ENCODE results near the gene ZNF513. TPM values are rescaled to one million over a fixed set of nuclear protein-coding genes. Genes with fewer than 3 reads are reported as not detected.

Gene ZNF513
- total and polyA plus RNA-seq, 4 donors = 6.3 to 35.3 (median 24.5) TPM

DNA sequence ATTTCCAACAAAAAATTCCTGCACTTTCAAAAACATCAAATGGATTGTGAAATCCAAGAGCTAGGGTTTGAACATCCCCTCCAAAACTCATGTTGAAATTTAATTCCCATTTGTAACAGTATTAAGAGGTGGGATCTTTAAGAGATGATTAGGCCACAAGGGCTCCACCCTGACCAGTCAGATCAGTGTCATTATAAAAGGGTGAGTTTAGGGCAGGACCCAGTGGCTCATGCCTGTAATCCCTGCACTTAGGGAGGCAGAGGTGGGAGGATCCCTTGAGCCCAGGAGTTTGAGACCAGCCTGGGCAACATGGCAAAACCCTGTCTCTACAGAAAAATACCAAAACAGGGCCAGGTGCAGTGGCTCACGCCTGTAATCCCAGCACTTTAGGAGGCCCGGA lies 32.9 kb downstream of the ZNF513 start:
- Histone ChIP-seq H3K27ac (ENCODE audit: low read depth, low read length) (no peak overlapping the region), H3K4me3 (ENCODE audit: low read depth, low read length) (no peak overlapping the region), H3K36me3 (ENCODE audit: control insufficient read depth, insufficient read depth, low read length) (peaks cover 9% of the 10 kb centered on the region), H3K4me1 (ENCODE audit: control insufficient read depth, insufficient read depth, low read length) (no peaks in the 10 kb centered on the region), H3K9me3 (ENCODE audit: control insufficient read depth, insufficient read depth, low read length) (no peaks in the 10 kb centered on the region), H3K27me3 (ENCODE audit: control insufficient read depth, insufficient read depth, low read length) (no peaks in the 10 kb centered on the region)
- no peak for DNase-seq (ENCODE audit: low read depth in 4 of 6, low spot score in 6 of 6)
- WGBS (ENCODE audit: insufficient coverage) = 91% methylated on average over 2 of the region's 2 CpGs

DNA sequence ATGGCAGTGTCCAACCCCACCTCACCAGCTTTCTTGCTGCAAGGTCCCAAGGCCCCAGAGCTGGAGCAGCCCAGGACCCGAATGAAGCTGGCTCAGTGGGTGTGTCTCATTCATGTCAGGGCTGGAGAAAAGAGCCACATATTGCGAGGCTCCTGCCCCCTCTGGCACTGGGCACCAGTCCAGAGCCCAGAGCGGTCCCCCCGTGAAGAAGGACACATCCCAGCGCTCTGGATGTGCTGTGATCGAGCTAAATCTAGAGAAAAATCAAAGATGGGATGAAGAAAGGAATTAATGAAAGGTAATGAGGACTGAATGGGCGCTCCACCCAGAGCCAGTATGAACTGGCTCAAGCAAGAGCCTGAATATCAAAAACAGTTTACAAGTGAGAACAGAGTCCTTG lies 44.4 kb downstream of the ZNF513 start:
- Histone ChIP-seq H3K9me3 (ENCODE audit: control insufficient read depth, insufficient read depth, low read length) (no peaks in the 10 kb centered on the region), H3K4me3 (ENCODE audit: low read depth, low read length) (no peak overlapping the region), H3K4me1 (ENCODE audit: control insufficient read depth, insufficient read depth, low read length) (no peaks in the 10 kb centered on the region), H3K36me3 (ENCODE audit: control insufficient read depth, insufficient read depth, low read length) (peaks cover 77% of the 10 kb centered on the region), H3K27me3 (ENCODE audit: control insufficient read depth, insufficient read depth, low read length) (no peaks in the 10 kb centered on the region), H3K27ac (ENCODE audit: low read depth, low read length) (no peak overlapping the region)
- no peak for DNase-seq (ENCODE audit: low read depth in 4 of 6, low spot score in 6 of 6)
- WGBS (ENCODE audit: insufficient coverage) = 94% methylated on average over 5 of the region's 7 CpGs

DNA sequence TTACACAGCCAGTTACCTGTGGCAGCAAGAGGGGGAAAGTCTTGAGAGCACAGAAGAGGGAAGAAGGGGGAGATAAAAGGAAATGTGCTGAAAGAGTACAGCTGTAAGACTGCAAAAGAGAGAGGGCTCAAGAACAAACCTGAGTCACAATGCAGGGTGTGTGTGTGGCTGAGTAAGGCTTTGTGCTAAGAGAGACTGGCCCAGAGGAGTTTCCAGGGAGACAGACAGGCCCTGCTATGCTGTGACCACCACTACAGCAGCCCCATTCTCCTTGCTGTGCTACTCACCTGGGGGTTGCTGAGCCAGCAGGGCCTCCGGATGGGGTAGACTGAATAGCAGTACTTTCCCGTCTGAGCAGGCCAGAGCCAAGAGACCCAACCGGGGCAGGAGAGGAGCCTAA lies 45.2 kb downstream of the ZNF513 start:
- no peak overlapping the region for H3K27ac ChIP-seq (ENCODE audit: low read depth, low read length)
- H3K36me3 ChIP-seq (ENCODE audit: control insufficient read depth, insufficient read depth, low read length) = peaks cover 76% of the 10 kb centered on the region
- H3K4me1 ChIP-seq (ENCODE audit: control insufficient read depth, insufficient read depth, low read length) = no peaks in the 10 kb centered on the region
- 100% methylated on average over 1 of the region's 3 CpGs for WGBS (ENCODE audit: insufficient coverage)
- no peak overlapping the region for H3K4me3 ChIP-seq (ENCODE audit: low read depth, low read length)
- no peaks in the 10 kb centered on the region for H3K27me3 ChIP-seq (ENCODE audit: control insufficient read depth, insufficient read depth, low read length)
- no peaks in the 10 kb centered on the region for H3K9me3 ChIP-seq (ENCODE audit: control insufficient read depth, insufficient read depth, low read length)
- DNase-seq (ENCODE audit: low read depth in 4 of 6, low spot score in 6 of 6) = no peak

Other genes starting within 250 kb of the ZNF513 start
- 10 to 100 TPM; 27.1 to 48.4 TPM for gene PREB, start 246.1 kb downstream of the ZNF513 start, total RNA-seq
- 10 to 100 TPM; 62.7 to 62.9 TPM for gene PREB, start 246.1 kb downstream of the ZNF513 start, polyA plus RNA-seq (ENCODE audit: insufficient read length in 2 of 2)
- not detected for gene PRR30, start 241.3 kb downstream of the ZNF513 start, total RNA-seq
- not detected for gene PRR30, start 241.3 kb downstream of the ZNF513 start, polyA plus RNA-seq (ENCODE audit: insufficient read length in 2 of 2)
- gene TCF23, start 231.7 kb downstream of the ZNF513 start, total RNA-seq = under 1 TPM in 1 of 2 donors, not detected in 1; 0.06 TPM
- gene TCF23, start 231.7 kb downstream of the ZNF513 start, polyA plus RNA-seq (ENCODE audit: insufficient read length in 2 of 2) = under 1 TPM in 1 of 2 donors, not detected in 1; 0.14 TPM
- 100 to 1,000 TPM; 103 to 198 TPM for gene ATRAID, start 168.7 kb downstream of the ZNF513 start, total RNA-seq
- 100 to 1,000 TPM in 1 of 2 donors, 10 to 100 TPM in 1; 93.3 to 110 TPM for gene ATRAID, start 168.7 kb downstream of the ZNF513 start, polyA plus RNA-seq (ENCODE audit: insufficient read length in 2 of 2)
- 10 to 100 TPM; 41.4 to 68.4 TPM for gene SLC5A6, start 168.5 kb downstream of the ZNF513 start, total RNA-seq
- gene SLC5A6, start 168.5 kb downstream of the ZNF513 start, polyA plus RNA-seq (ENCODE audit: insufficient read length in 2 of 2) = 10 to 100 TPM; 50.1 to 68.6 TPM
- gene CAD, start 163.4 kb downstream of the ZNF513 start, total RNA-seq = 10 to 100 TPM; 26.5 to 30.3 TPM
- gene CAD, start 163.4 kb downstream of the ZNF513 start, polyA plus RNA-seq (ENCODE audit: insufficient read length in 2 of 2) = 10 to 100 TPM; 38.7 to 49.2 TPM
- 1 to 10 TPM; 2.9 to 5.5 TPM for gene SLC30A3, start 117.7 kb downstream of the ZNF513 start, total RNA-seq
- gene SLC30A3, start 117.7 kb downstream of the ZNF513 start, polyA plus RNA-seq (ENCODE audit: insufficient read length in 2 of 2) = 10 to 100 TPM; 18.6 to 30.2 TPM
- under 1 TPM; 0.22 to 0.50 TPM for gene DNAJC5G, start 105.3 kb downstream of the ZNF513 start, total RNA-seq
- gene DNAJC5G, start 105.3 kb downstream of the ZNF513 start, polyA plus RNA-seq (ENCODE audit: insufficient read length in 2 of 2) = 1 to 10 TPM in 1 of 2 donors, under 1 TPM in 1; 0.48 to 1.7 TPM
- gene TRIM54, start 98.3 kb downstream of the ZNF513 start, total RNA-seq = under 1 TPM; 0.17 to 0.30 TPM
- 1 to 10 TPM; 1.3 to 1.6 TPM for gene TRIM54, start 98.3 kb downstream of the ZNF513 start, polyA plus RNA-seq (ENCODE audit: insufficient read length in 2 of 2)
- gene UCN, start 72.3 kb downstream of the ZNF513 start, total RNA-seq = 1 to 10 TPM in 1 of 2 donors, under 1 TPM in 1; 0.79 to 2.6 TPM
- gene UCN, start 72.3 kb downstream of the ZNF513 start, polyA plus RNA-seq (ENCODE audit: insufficient read length in 2 of 2) = 1 to 10 TPM; 4.0 to 4.6 TPM
- 100 to 1,000 TPM in 1 of 2 donors, 10 to 100 TPM in 1; 46.6 to 124 TPM for gene MPV17, start 57.6 kb downstream of the ZNF513 start, total RNA-seq
- gene MPV17, start 57.6 kb downstream of the ZNF513 start, polyA plus RNA-seq (ENCODE audit: insufficient read length in 2 of 2) = 100 to 1,000 TPM; 108 to 132 TPM
- 10 to 100 TPM; 37.8 to 41.5 TPM for gene GTF3C2, start 24.0 kb downstream of the ZNF513 start, total RNA-seq
- gene GTF3C2, start 24.0 kb downstream of the ZNF513 start, polyA plus RNA-seq (ENCODE audit: insufficient read length in 2 of 2) = 10 to 100 TPM; 44.5 to 60.5 TPM
- gene EIF2B4, start 10.4 kb downstream of the ZNF513 start, total RNA-seq = 10 to 100 TPM; 15.5 to 37.1 TPM
- 10 to 100 TPM; 46.7 to 58.9 TPM for gene EIF2B4, start 10.4 kb downstream of the ZNF513 start, polyA plus RNA-seq (ENCODE audit: insufficient read length in 2 of 2)
- gene SNX17, start 10.1 kb downstream of the ZNF513 start, total RNA-seq = 100 to 1,000 TPM in 1 of 2 donors, 10 to 100 TPM in 1; 66.2 to 112 TPM
- gene SNX17, start 10.1 kb downstream of the ZNF513 start, polyA plus RNA-seq (ENCODE audit: insufficient read length in 2 of 2) = 100 to 1,000 TPM in 1 of 2 donors, 10 to 100 TPM in 1; 88.5 to 103 TPM
- gene PPM1G, start 28.9 kb upstream of the ZNF513 start, total RNA-seq = 10 to 100 TPM; 40.2 to 69.8 TPM
- 10 to 100 TPM; 94.8 to 96.1 TPM for gene PPM1G, start 28.9 kb upstream of the ZNF513 start, polyA plus RNA-seq (ENCODE audit: insufficient read length in 2 of 2)
- 10 to 100 TPM; 80.1 to 92.1 TPM for gene NRBP1, start 47.9 kb upstream of the ZNF513 start, total RNA-seq
- gene NRBP1, start 47.9 kb upstream of the ZNF513 start, polyA plus RNA-seq (ENCODE audit: insufficient read length in 2 of 2) = 100 to 1,000 TPM; 119 to 133 TPM
- gene KRTCAP3, start 61.6 kb upstream of the ZNF513 start, total RNA-seq = under 1 TPM in 1 of 2 donors, not detected in 1; 0.72 TPM
- 1 to 10 TPM; 2.6 to 5.2 TPM for gene KRTCAP3, start 61.6 kb upstream of the ZNF513 start, polyA plus RNA-seq (ENCODE audit: insufficient read length in 2 of 2)
- gene IFT172, start 109.0 kb upstream of the ZNF513 start, total RNA-seq = 10 to 100 TPM; 35.0 to 48.4 TPM
- gene IFT172, start 109.0 kb upstream of the ZNF513 start, polyA plus RNA-seq (ENCODE audit: insufficient read length in 2 of 2) = 10 to 100 TPM; 40.1 to 68.0 TPM
- gene FNDC4, start 114.5 kb upstream of the ZNF513 start, total RNA-seq = 10 to 100 TPM; 42.5 to 50.8 TPM
- gene FNDC4, start 114.5 kb upstream of the ZNF513 start, polyA plus RNA-seq (ENCODE audit: insufficient read length in 2 of 2) = 100 to 1,000 TPM; 134 to 137 TPM
- gene GCKR, start 116.1 kb upstream of the ZNF513 start, total RNA-seq = under 1 TPM; 0.20 to 0.77 TPM
- gene GCKR, start 116.1 kb upstream of the ZNF513 start, polyA plus RNA-seq (ENCODE audit: insufficient read length in 2 of 2) = 1 to 10 TPM; 1.7 to 2.9 TPM
- 10 to 100 TPM; 38.6 to 63.0 TPM for gene ZNF512, start 202.3 kb upstream of the ZNF513 start, total RNA-seq
- gene ZNF512, start 202.3 kb upstream of the ZNF513 start, polyA plus RNA-seq (ENCODE audit: insufficient read length in 2 of 2) = 10 to 100 TPM; 55.6 to 59.5 TPM
- 10 to 100 TPM in 1 of 2 donors, 1 to 10 TPM in 1; 9.7 to 12.8 TPM for gene CCDC121, start 248.3 kb upstream of the ZNF513 start, total RNA-seq
- gene CCDC121, start 248.3 kb upstream of the ZNF513 start, polyA plus RNA-seq (ENCODE audit: insufficient read length in 2 of 2) = 1 to 10 TPM; 6.5 to 7.4 TPM
- 10 to 100 TPM; 33.2 to 35.8 TPM for gene GPN1, start 248.3 kb upstream of the ZNF513 start, total RNA-seq
- gene GPN1, start 248.3 kb upstream of the ZNF513 start, polyA plus RNA-seq (ENCODE audit: insufficient read length in 2 of 2) = 10 to 100 TPM; 42.2 to 45.4 TPM

All from spinal cord (tissue), 10 donors.